A673 (cell line): ENCODE measurements around the gene HSD17B2. TPM values are rescaled to one million over a fixed set of nuclear protein-coding genes. Genes with fewer than 3 reads are reported as not detected.

Experiments
- BruUV-seq: library from RNA; stranded (reverse); fragments of 400-500 nt; replicated peaks from 2 replicates; lab custom pipeline; 2021; lab: Mats Ljungman, UMichigan
- CTCF ChIA-PET: fragments of 300-600 bp; sonication (Branson Sonifier 250); formaldehyde crosslinking; loops from one replicate; lab custom pipeline; 2022; ENCODE audit warnings: antibody characterized with exemption; lab: Charles Lee
- POLR2A ChIA-PET: fragments of 300-600 bp; sonication (Branson Sonifier 250); formaldehyde crosslinking; loops from one replicate; lab custom pipeline; 2022; ENCODE audit warnings: antibody characterized with exemption; ENCODE audit not compliant: low non-redundant PET; lab: Charles Lee
- DNase-seq: peaks from one replicate; pipeline ENCODE4 v3.0.0-alpha.2; 2015; ENCODE audit warnings: low spot score
- H3K27ac ChIP-seq: fragments of 200-600 bp; sonication (generic); 2 replicates; pipeline ENCODE4 v1.5.1; 2016; ENCODE audit warnings: mixed run types, low read depth, mild to moderate bottlenecking, mixed read lengths, antibody characterized with exemption, low read length; ENCODE audit not compliant: poor library complexity, severe bottlenecking
- H3K27me3 ChIP-seq: fragments of 200-600 bp; sonication (generic); replicated peaks from 2 replicates; pipeline ENCODE4 v1.6.1; 2017; ENCODE audit warnings: mixed run types, low read depth, mild to moderate bottlenecking, mixed read lengths, antibody characterized with exemption, low read length; ENCODE audit not compliant: insufficient read depth, poor library complexity
- H3K36me3 ChIP-seq: fragments of 200-600 bp; sonication (generic); 2 replicates; pipeline ENCODE4 v1.6.1; 2016; ENCODE audit warnings: mixed run types, mild to moderate bottlenecking, mixed read lengths, antibody characterized with exemption, low read length; ENCODE audit not compliant: insufficient read depth, poor library complexity, severe bottlenecking
- H3K4me1 ChIP-seq: fragments of 200-600 bp; sonication (generic); 2 replicates; pipeline ENCODE4 v1.6.1; 2017; ENCODE audit warnings: mixed run types, mild to moderate bottlenecking, mixed read lengths, antibody characterized with exemption, low read length; ENCODE audit not compliant: insufficient read depth, poor library complexity, severe bottlenecking
- H3K4me3 ChIP-seq: fragments of 200-600 bp; sonication (generic); 2 replicates; pipeline ENCODE4 v1.5.1; 2016; ENCODE audit warnings: low read depth, mixed run types, mild to moderate bottlenecking, mixed read lengths, low read length; ENCODE audit not compliant: poor library complexity, severe bottlenecking
- H3K9me3 ChIP-seq: fragments of 200-600 bp; sonication (generic); 2 replicates; pipeline ENCODE4 v1.6.1; 2016; ENCODE audit warnings: mixed run types, low read depth, mild to moderate bottlenecking, mixed read lengths, antibody characterized with exemption, low read length; ENCODE audit not compliant: poor library complexity, severe bottlenecking
- EZH2 ChIP-seq: fragments of 200-600 bp; sonication (generic); IDR thresholded peaks from 2 replicates; pipeline ENCODE4 v1.6.1; 2017; ENCODE audit warnings: borderline replicate concordance, low read depth, mild to moderate bottlenecking, mixed read lengths, antibody characterized with exemption, low read length; ENCODE audit not compliant: poor library complexity, severe bottlenecking
- intact Hi-C: fragments of 100-400 bp; cut with micrococcal nuclease; formaldehyde crosslinking; loops from one replicate; pipeline ENCODE4 v1.10.0; 2022; ENCODE audit not compliant: unreplicated experiment
- total RNA-seq: library from RNA; stranded (reverse); gene quantifications from 2 replicates; pipeline ENCODE4 v1.2.3, GENCODE V29; 2021
- TF ChIP-seq, protein P1 (sequence below): fragments of 300-800, 200-600 bp; sonication (generic); conservative IDR thresholded peaks from 2 replicates; pipeline ENCODE4 v1.5.1; 2017; ENCODE audit warnings: low read depth, mild to moderate bottlenecking, antibody characterized with exemption, low read length, moderate library complexity, mixed read lengths

The HSD17B2 gene
- total RNA-seq, 1 experiment from 2014 or later = 4.9 TPM

DNA sequence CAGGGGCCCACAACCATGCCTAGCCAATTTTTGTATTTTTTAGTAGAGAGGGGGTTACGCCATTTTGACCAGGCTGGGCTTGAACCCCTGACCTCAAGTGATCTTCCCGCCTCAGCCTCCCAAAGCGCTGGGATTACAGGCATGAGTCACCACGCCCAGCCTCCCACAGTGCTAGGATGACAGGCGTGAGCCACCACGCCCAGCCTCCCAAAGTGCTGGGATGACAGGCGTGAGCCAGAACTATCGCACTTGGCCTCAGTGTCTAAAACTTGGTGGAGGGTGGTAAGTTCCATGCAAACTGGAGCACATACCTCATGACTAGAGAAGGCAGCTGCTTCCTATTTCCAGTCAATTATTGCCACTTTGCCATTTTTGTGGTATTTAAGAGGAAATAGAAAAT, 7.1 kb downstream of the HSD17B2 start:
- intact Hi-C loops = no loop called here
- ChIA-PET CTCF (no interaction called here), POLR2A (no interaction called here)
- Histone ChIP-seq H3K4me3 (no peak overlapping the region), H3K9me3 (no peaks in the 10 kb centered on the region), H3K27ac (no peak overlapping the region), H3K36me3 (no peaks in the 10 kb centered on the region), H3K4me1 (peaks cover 44% of the 10 kb centered on the region), H3K27me3 (no peaks in the 10 kb centered on the region)
- no peak for TF ChIP-seq EZH2
- TF ChIP-seq, protein P1, sequence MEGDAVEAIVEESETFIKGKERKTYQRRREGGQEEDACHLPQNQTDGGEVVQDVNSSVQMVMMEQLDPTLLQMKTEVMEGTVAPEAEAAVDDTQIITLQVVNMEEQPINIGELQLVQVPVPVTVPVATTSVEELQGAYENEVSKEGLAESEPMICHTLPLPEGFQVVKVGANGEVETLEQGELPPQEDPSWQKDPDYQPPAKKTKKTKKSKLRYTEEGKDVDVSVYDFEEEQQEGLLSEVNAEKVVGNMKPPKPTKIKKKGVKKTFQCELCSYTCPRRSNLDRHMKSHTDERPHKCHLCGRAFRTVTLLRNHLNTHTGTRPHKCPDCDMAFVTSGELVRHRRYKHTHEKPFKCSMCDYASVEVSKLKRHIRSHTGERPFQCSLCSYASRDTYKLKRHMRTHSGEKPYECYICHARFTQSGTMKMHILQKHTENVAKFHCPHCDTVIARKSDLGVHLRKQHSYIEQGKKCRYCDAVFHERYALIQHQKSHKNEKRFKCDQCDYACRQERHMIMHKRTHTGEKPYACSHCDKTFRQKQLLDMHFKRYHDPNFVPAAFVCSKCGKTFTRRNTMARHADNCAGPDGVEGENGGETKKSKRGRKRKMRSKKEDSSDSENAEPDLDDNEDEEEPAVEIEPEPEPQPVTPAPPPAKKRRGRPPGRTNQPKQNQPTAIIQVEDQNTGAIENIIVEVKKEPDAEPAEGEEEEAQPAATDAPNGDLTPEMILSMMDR = no peak
- no peak for DNase-seq
- no TSS peak for BruUV-seq

DNA sequence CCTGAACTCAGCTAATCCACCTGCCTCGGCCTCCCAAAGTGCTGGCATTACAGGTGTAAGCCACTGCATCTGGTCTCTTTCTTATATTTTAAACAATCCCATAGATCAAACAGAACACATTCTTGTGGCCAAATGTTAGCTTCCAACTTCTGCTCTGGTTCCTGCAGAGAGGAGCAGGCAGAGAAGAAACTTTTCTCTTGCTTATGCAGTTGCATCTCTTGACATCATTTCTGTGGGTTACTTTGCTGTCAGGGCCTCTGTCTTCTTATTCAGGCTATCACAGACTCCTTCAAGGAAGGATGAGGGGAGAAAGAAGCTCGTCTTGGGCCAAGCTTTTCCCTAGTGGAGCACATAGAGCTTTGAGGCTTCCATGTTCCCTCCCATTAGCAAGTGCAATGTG, 7.8 kb downstream of the HSD17B2 start:
- ChIA-PET CTCF (no interaction called here), POLR2A (no interaction called here)
- intact Hi-C loops = no loop called here
- Histone ChIP-seq H3K4me3 (no peak overlapping the region), H3K36me3 (no peaks in the 10 kb centered on the region), H3K9me3 (no peaks in the 10 kb centered on the region), H3K27ac (peak overlapping the region; percentile 89), H3K4me1 (peaks cover 37% of the 10 kb centered on the region), H3K27me3 (no peaks in the 10 kb centered on the region)
- no peak for TF ChIP-seq EZH2
- TF ChIP-seq, protein P1 = no peak
- DNase-seq = no peak
- BruUV-seq = no TSS peak

DNA sequence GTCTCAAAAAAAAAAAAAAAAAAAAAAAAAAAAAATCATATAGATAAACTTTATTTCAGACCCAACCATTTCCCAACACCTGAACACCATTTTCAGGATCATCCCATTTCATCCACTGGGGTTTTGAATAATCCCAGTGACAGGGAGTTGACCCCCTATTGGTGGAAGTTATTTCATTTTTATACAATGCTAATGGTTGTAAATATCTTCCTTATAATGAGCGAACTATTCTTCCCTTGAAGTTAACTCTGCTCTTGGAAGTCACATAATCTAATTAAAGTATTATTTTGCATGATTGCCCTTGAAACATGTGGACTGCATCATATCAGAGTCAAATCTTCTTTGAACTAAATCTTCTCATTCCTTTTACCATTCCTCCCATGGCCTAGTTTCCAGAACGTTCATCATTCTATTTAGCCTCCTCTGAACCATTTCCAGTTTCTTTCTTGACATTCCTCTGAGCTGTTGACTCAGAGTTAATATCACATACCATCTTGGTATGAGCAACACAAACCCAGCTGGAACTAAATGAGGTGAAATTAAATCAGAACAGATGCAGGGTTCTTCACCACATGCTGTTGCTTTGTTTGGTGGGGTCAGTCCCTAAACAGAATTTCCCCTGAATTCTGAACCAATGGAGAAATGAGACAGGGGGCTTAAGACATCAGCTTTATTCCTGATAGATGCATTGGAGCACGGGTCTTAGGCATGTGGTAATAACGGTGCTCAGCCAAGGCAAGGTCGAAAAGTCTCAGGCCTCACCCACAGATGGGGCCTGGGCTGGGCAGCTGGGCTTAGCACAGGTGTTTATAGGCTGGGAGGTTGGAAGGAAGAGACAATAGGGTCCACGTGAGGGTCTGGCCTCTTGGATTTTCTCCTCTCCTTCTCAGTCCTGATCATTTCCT, 8.9 kb downstream of the HSD17B2 start:
- ChIA-PET CTCF (no interaction called here), POLR2A (no interaction called here)
- Histone ChIP-seq H3K27ac (peak overlapping the region; percentile 89), H3K9me3 (no peaks in the 10 kb centered on the region), H3K4me3 (no peak overlapping the region), H3K27me3 (no peaks in the 10 kb centered on the region), H3K4me1 (peaks cover 27% of the 10 kb centered on the region), H3K36me3 (no peaks in the 10 kb centered on the region)
- intact Hi-C loops = no loop called here
- DNase-seq = peak; percentile 90
- no TSS peak for BruUV-seq
- TF ChIP-seq, protein P1 = 0 out of 2 replicates have a peak, but pooled peaks have one; percentile 10
- TF ChIP-seq EZH2 = no peak
